T-helper 1 cell (primary cell): ENCODE data around the gene KCNE1.
"Not testable (repeated sequence)": the region's sequence is repeated elsewhere in the genome, so short reads cannot be mapped to it uniquely, and the experiment has no call there.

Experiments
- DNase-seq, 5 donors: peaks; one replicate each; pipeline ENCODE4 v3.0.0-alpha.2; 2012 to 2020

Gene KCNE1

DNA sequence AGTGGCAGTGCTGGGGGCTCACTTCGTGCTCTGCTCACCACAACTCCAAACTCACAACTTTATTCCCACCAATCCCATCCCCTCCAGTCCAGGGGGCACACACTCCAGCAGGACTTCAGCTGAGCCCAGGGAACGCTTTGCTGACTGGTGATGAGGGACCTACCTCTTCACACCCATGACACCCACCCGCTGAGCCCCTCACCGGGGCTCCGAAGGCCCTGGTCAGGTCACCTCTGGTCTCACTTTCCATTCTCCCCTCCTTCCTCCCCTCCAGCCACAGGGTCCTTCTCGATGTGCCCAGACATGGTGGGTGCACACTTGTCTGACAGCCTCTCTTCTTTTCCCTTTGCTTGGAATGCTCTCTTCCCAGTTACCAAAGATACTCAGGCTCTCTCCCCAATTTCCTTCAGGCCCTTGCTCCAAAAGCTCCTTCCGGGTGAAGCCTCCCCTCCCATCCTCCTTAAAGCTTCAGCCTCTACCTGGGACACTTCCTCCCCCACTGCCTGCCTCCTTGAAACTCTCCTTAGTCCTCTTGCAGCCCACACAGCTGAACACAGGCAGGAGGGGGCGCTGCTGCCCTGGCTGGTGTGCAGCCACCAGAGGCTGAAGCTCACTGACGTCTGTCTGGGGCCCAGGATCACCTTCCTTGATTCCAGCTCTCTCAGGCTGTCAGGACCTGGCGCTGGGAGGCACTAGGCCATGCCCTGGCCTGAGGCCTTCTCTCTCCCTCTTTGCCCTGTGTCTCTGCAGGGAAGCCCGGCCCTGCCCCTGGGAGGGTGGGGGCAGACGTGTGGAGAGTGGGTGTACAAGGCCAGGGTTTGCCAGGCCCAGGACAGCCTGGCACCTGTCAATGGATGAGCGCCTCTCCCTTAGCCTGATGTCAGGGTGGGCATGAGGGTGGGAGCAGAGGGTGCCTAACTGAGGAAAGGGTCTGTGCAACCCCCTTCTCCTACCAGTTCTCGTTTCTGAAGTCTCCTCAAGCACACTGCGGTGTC, 1.6 kb downstream of the KCNE1 start:
- DNase-seq = peak in 1 of 5 donors; percentile 43

DNA sequence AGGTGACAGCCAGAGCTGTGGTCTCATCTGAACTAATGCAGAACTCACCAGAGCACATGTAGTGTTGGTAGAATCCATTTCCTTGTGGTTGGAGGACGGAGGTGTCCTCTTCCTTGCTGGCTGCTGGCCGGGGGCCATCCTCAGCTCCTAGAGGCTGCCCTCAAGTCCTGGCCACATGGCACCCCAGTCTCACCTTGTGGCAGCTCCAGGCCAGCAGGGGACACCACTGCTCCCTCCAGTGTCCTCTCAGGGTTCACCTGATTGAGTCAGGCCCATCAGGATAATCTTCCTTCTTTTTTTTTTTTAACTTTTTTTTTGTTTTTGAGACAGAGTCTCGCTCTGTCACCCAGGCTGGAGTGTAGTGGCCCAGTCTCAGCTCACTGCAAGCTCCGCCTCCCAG, 2.9 kb downstream of the KCNE1 start:
- DNase-seq = no peak

DNA sequence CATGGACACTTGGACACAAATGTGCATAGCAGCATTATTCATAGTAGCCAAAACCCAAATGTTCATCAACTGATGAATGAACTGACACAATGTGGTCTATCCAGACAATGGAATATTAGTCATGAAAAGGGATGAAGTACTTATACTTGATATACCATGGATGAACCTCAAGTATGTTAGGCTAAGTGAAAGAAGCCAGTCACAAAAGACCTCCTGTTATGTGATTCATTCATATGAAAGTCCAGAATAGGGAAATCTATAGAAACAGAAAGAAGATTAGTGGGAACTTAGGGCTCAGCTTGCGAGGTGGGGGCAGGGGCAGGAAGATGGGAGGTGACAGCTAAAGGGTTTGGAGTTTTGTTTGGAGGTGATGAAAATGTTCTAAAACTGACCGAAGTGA, 7.4 kb downstream of the KCNE1 start:
- DNase-seq = no peak

- DNase-seq = no peak
These were observed 9.4 kb downstream of the KCNE1 start for GRCh38 chr21:34502480-34503106.

DNA sequence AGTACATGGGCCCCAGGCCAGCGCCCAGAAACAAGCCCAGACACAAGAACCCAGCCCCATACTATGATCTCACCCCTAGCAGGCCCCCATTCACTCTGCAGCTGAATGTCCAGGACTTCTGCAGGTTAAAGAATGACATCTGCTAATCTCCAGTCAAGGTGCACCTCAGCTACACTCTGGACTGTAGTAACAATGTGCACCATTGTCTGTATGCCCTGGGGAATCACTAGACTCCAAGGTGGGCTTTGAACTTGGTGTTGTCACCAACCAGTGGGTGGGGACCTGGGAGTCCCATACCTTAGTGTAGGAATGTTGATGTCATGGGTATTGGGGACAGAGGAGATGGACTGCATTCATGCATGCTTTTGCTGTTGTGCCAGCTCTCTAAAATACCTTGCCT, 10.3 kb downstream of the KCNE1 start:
- no peak for DNase-seq

GRCh38 chr21:34500191-34500590, 11.8 kb downstream of the KCNE1 start:
- no peak for DNase-seq

- DNase-seq = no peak
These were observed 12.9 kb downstream of the KCNE1 start for GRCh38 chr21:34499116-34499515.

- DNase-seq = no peak
These were observed 13.4 kb downstream of the KCNE1 start for GRCh38 chr21:34498623-34499022.

DNA sequence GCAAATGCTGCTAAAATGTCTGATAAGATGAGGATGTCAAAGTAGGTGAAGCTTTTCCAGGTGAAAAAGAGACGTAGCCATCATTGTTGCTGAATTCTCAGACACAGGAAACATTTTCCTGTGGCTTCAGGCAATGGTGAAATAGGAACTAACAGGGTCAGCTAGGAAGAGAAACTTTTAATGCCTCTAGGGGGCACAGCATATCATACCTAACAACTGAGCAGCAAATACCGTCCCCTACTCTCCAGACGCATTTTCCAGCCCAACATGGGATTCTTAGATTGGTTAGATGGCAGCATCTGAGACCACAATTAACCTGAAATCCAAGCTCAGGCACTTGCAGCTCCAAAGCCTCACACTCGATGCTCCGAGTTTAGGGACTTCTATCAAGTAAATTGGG, 28.2 kb downstream of the KCNE1 start:
- not testable (repeated sequence) for DNase-seq

DNA sequence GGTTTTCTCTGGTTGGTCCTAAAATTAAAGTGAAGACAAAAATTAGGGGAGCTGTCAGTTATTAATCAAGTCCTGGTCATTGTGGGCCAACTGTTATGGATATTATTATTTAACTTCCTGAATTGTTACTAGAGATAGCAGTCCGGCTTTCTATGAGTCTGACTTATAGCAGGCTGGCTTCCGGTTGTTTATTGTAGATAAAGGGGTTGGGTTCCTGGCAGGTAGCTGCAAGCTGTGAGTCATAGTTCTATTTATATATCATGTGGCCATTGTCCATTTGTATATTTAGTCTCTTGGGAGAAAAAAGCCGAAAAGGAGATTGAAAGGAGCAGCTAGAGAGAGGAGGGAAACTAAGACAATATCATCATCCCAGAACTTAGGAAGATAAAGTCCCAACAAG, 28.6 kb downstream of the KCNE1 start:
- DNase-seq = not testable (repeated sequence)

GRCh38 chr21:34467333-34467732, 44.7 kb downstream of the KCNE1 start:
- DNase-seq = not testable (repeated sequence)

GRCh38 chr21:34459426-34459825, 52.6 kb downstream of the KCNE1 start:
- DNase-seq = not testable (repeated sequence)

- not testable (repeated sequence) for DNase-seq
These were observed 53.7 kb downstream of the KCNE1 start for GRCh38 chr21:34458266-34458665.

DNA sequence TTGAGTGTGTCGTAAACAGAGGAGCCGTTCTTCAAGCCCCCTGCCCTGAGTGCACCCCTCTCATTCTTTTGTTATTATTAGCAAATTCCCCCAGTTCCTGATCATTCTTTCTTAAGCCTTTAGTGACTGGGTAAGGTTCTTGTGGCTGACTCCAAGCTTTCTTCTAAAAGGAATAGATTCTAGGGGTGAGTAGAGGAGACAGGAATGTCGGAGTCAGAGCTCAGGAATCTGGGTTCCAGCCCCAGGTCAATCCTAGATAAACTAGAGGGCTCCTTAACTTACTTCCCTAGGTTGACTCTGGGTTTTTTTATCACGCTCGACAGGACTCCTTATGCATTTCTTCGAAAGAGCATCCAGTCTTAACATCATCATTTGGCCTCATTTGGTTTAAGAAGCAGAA, 55.8 kb downstream of the KCNE1 start:
- DNase-seq = not testable (repeated sequence)

GRCh38 chr21:34455628-34456027, 56.4 kb downstream of the KCNE1 start:
- DNase-seq = not testable (repeated sequence)

GRCh38 chr21:34447018-34447417, 65.0 kb downstream of the KCNE1 start:
- DNase-seq = not testable (repeated sequence)

- DNase-seq = not testable (repeated sequence)
These were observed 68.5 kb downstream of the KCNE1 start for GRCh38 chr21:34443486-34443885.

DNA sequence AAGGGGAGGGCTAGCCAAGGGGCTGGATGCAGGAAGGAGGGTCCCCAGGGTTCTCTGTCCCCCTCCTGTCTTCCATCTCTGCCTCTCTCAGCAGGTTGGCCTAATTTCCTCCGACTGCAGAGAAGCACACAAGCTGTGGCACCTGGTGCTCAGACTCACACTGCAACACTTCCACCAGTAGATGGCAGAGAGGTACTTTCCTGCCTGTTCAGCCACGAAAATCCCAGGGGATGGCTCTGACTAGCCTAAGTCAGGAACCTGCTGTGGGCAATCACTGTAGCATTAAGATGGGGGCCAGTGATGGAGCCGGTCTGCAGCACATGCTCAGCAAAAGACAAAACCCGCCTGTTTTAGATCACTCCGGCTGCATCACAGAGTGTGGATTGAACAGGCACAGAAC, 82.3 kb downstream of the KCNE1 start:
- not testable (repeated sequence) for DNase-seq

DNA sequence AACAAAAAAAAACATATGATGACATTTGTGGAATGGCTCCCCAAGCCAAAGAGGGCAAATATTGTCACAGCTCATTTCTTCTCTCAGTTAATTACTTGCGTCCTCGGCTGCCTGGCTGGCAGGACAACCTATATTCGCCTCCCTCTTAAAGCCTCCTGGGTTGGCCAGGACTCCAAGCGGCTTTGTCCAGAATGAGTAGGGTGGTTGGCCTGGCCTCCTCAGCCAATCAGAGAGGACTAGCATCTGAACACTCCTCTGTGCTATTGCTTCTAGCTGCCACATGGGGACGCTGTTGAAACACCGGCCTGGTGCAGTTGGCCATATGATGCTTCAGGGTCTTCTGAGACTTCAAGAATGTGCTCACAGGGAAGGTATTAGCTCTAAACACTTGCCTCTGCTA, 83.6 kb downstream of the KCNE1 start:
- not testable (repeated sequence) for DNase-seq

DNA sequence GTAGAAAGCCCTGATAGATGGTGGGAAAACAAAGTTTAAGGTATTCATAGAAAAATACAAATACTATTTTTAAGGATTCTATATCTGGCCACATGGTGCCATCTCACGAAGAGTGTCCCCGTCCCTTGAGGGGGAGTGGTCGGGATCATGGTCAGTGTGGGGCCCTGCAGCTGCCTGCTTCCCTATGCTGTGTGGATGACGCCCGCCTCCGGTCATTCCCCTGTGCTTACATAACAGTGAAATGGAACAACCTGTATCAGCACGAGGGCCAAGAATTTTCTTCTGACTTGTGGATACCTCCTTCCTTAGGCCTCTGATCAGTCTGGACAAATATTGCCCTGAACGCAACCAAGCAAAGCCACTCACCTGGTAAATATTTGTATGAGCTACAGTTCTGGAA, 84.7 kb downstream of the KCNE1 start:
- DNase-seq = not testable (repeated sequence)

DNA sequence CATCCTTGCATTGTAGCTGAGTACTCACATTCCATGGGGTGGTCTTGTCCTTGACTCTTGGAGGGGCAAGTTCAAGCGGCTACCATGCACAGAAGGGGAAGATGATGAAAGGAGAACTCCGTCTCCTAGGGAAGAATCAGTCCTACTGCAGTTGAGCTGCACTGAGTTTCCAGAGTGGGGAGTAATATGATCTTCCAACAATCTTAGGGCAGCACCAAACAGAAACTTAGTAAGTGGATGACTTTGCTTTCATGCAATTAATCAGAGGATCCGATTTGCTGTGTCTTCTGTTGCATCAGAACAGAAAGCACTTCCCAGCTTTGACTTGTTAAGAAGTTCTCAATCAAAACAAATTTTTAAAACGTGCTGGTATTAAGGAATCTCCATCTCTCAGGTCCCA, 88.2 kb downstream of the KCNE1 start, which contains the start of gene SMIM34:
Gene SMIM34, minus strand, starts transcription at position 147 of the 400 bp plus-strand sequence. Its CDS starts 112 bp downstream, at position 35.
- DNase-seq = not testable (repeated sequence)

DNA sequence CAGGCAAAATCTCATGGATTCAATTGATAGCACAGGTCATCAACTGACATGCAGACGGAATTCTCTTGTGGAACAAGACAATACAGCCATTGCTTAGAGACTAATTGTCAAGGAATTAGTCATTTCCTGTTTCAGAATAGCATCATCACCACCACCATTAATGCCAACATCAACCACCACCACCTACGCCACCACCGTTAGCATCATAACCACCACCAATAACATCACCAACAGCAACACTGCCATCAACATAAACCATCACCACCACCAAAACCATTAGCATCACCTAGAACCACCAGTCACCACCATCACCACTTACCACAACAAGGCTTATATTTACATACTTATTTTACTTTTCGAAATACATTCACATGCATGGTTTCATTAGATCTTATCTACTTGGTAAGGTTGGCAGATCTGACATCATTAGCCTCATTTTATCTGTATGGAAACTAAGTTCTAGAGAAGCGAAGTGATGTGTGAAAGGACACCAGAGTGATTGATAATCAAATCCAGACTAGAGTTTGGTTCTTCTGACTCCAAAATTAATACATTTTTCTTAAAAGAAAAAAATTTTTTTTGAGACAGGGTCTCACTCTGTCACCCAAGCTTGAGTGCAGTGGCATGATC, 94.4 kb downstream of the KCNE1 start:
- not testable (repeated sequence) for DNase-seq

DNA sequence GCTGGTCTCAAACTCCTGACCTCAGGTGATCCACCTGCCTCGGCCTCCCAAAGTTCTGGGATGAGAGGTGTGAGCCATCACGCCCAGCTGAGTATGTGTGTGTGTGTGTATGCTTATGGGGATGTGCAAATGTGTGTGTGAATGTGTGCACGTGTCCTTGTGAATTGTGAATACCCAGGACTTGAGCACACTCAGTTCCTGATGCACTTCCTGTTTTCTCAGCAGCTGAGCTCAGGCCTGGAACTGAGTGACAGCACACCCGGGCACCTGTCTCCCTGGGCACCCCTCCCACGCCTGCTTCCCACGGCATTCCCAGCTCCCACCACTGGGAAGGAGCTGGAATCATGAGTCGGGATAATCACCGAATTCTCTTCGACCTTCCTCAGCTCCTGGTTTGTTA, 104.7 kb downstream of the KCNE1 start:
- DNase-seq = not testable (repeated sequence)
